SK-N-SH treated with all-trans-retinoic acid at 6 μM for 48 hours (cell line): ENCODE data around the gene TUBA1C.

Source experiments
- ATAC-seq: fragments of 200-7000 bp; cut with Tn5 transposase; 3 replicates; pipeline ENCODE4 v1.9.1; 2020; ENCODE audit warnings: mild to moderate bottlenecking, moderate library complexity
- BACH2 ChIP-seq: fragments of 250-450 bp; sonication (Bioruptor Pico); IDR thresholded peaks from 2 replicates; pipeline ENCODE4 v1.9.0; 2021; ENCODE audit warnings: mild to moderate bottlenecking, borderline replicate concordance
- CREB5 ChIP-seq: fragments of 250-450 bp; sonication (Bioruptor Pico); IDR thresholded peaks from 2 replicates; pipeline ENCODE4 v1.5.1; 2020; ENCODE audit warnings: low read depth, mild to moderate bottlenecking, moderate library complexity
- ESRRG ChIP-seq: fragments of 250-450 bp; sonication (Bioruptor Pico); IDR thresholded peaks from 2 replicates; pipeline ENCODE4 v1.6.1; 2021; ENCODE audit warnings: mild to moderate bottlenecking
- GLIS3 ChIP-seq: fragments of 250-450 bp; sonication (Bioruptor Pico); IDR thresholded peaks from 2 replicates; pipeline ENCODE4 v1.5.0; 2020; ENCODE audit warnings: mild to moderate bottlenecking, moderate library complexity
- ISL1 ChIP-seq: fragments of 250-450 bp; sonication (Bioruptor Pico); IDR thresholded peaks from 2 replicates; pipeline ENCODE4 v2.1.2; 2022; ENCODE audit warnings: mild to moderate bottlenecking, moderate library complexity
- OSR1 ChIP-seq: fragments of 250-450 bp; sonication (Bioruptor Pico); IDR thresholded peaks from 2 replicates; pipeline ENCODE4 v1.8.0; 2022; ENCODE audit warnings: moderate library complexity, mild to moderate bottlenecking, inconsistent platforms
- PATZ1 ChIP-seq: fragments of 250-450 bp; sonication (Bioruptor Pico); IDR thresholded peaks from 2 replicates; pipeline ENCODE4 v1.8.0; 2020; ENCODE audit warnings: mild to moderate bottlenecking, moderate library complexity, borderline replicate concordance
- POU6F1 ChIP-seq: fragments of 250-450 bp; sonication (Bioruptor Pico); IDR thresholded peaks from 2 replicates; pipeline ENCODE4 v1.8.0; 2021; ENCODE audit warnings: low read depth, mild to moderate bottlenecking, moderate library complexity, borderline replicate concordance
- PPARA ChIP-seq: fragments of 250-450 bp; sonication (Bioruptor Pico); IDR thresholded peaks from 2 replicates; pipeline ENCODE4 v1.5.0; 2020; ENCODE audit warnings: mild to moderate bottlenecking, borderline replicate concordance
- RARB ChIP-seq: fragments of 250-450 bp; sonication (Bioruptor Pico); IDR thresholded peaks from 2 replicates; pipeline ENCODE4 v1.8.0; 2021; ENCODE audit warnings: mild to moderate bottlenecking, moderate library complexity
- SNAI2 ChIP-seq: fragments of 250-450 bp; sonication (Bioruptor Pico); IDR thresholded peaks from 2 replicates; pipeline ENCODE4 v1.5.0; 2020; ENCODE audit warnings: mild to moderate bottlenecking, moderate library complexity
- TCF4 ChIP-seq: fragments of 250-450 bp; sonication (Bioruptor Pico); IDR thresholded peaks from 2 replicates; pipeline ENCODE4 v1.8.0; 2021; ENCODE audit warnings: mild to moderate bottlenecking, moderate library complexity, borderline replicate concordance
- TOX ChIP-seq: fragments of 250-450 bp; sonication (Bioruptor Pico); IDR thresholded peaks from 2 replicates; pipeline ENCODE4 v1.8.0; 2021; ENCODE audit warnings: mild to moderate bottlenecking, moderate library complexity, borderline replicate concordance
- TSHZ2 ChIP-seq: fragments of 250-450 bp; sonication (Bioruptor Pico); IDR thresholded peaks from 2 replicates; pipeline ENCODE4 v1.5.0; 2020; ENCODE audit warnings: mild to moderate bottlenecking, moderate library complexity
- ZC3H10 ChIP-seq: fragments of 250-450 bp; sonication (Bioruptor Pico); IDR thresholded peaks from 2 replicates; pipeline ENCODE4 v1.5.1; 2021; ENCODE audit warnings: mild to moderate bottlenecking, moderate library complexity
- ZFP3 ChIP-seq: fragments of 250-450 bp; sonication (Bioruptor Pico); IDR thresholded peaks from 2 replicates; pipeline ENCODE4 v1.5.0; 2020; ENCODE audit warnings: mild to moderate bottlenecking, moderate library complexity
- ZFP30 ChIP-seq: fragments of 450-650 bp; formaldehyde crosslinking; IDR thresholded peaks from 2 replicates; pipeline ENCODE4 v1.5.0; 2022; ENCODE audit warnings: mild to moderate bottlenecking, moderate library complexity
- ZNF565 ChIP-seq: fragments of 450-650 bp; formaldehyde crosslinking; conservative IDR thresholded peaks from 2 replicates; pipeline ENCODE4 v1.5.0; 2020; ENCODE audit warnings: low read depth, mild to moderate bottlenecking, moderate library complexity
- ZNF70 ChIP-seq: fragments of 450-650 bp; formaldehyde crosslinking; IDR thresholded peaks from 2 replicates; pipeline ENCODE4 v1.5.0; 2020; ENCODE audit warnings: mild to moderate bottlenecking, moderate library complexity
- ZNF8 ChIP-seq: fragments of 450-650 bp; formaldehyde crosslinking; IDR thresholded peaks from 2 replicates; pipeline ENCODE4 v1.5.0; 2020; ENCODE audit warnings: mild to moderate bottlenecking, moderate library complexity

The TUBA1C gene

GRCh38 chr12:49295082-49295936 is 30.4 kb downstream of the TUBA1C start, which contains the start of gene PRPH:
PRPH (plus strand) TSS chr12:49295147; CDS start chr12:49295201, 54 bp downstream.
- TF ChIP-seq PPARA (CRISPR knock-in tag) (no peak), CREB5 (CRISPR knock-in tag) (no peak), ZNF70 (no peak), OSR1 (CRISPR knock-in tag) (no peak), ZFP3 (no peak), SNAI2 (CRISPR knock-in tag) (no peak), PATZ1 (CRISPR knock-in tag) (no peak), ESRRG (CRISPR knock-in tag) (no peak)
- no peak for ATAC-seq

GRCh38 chr12:49296034-49296835 is 31.4 kb downstream of the TUBA1C start:
- ATAC-seq: no peak
- no peak for TF ChIP-seq TSHZ2 (CRISPR knock-in tag)
- TF ChIP-seq ISL1 (CRISPR knock-in tag): no peak
- TF ChIP-seq ZNF8 (CRISPR knock-in tag): no peak
- TF ChIP-seq BACH2 (CRISPR knock-in tag): no peak
- TF ChIP-seq ZFP30 (CRISPR knock-in tag): no peak
- no peak for TF ChIP-seq RARB
- no peak for TF ChIP-seq POU6F1
- TF ChIP-seq ZNF70: no peak
- no peak for TF ChIP-seq GLIS3 (CRISPR knock-in tag)
- TF ChIP-seq, all 23 proteins: peak for 0

- ATAC-seq: no peak
- TF ChIP-seq PPARA (CRISPR knock-in tag): no peak
- TF ChIP-seq SNAI2 (CRISPR knock-in tag): no peak
- TF ChIP-seq TOX (CRISPR knock-in tag): no peak
Observed at GRCh38 chr12:49296836-49297694, 32.2 kb downstream of the TUBA1C start.

- no peak for ATAC-seq
- TF ChIP-seq BACH2 (CRISPR knock-in tag): no peak
- no peak for TF ChIP-seq OSR1 (CRISPR knock-in tag)
- no peak for TF ChIP-seq POU6F1
- no peak for TF ChIP-seq ZFP3
- no peak for TF ChIP-seq GLIS3 (CRISPR knock-in tag)
- no peak for TF ChIP-seq ZNF565 (CRISPR knock-in tag)
- TF ChIP-seq ISL1 (CRISPR knock-in tag): no peak
- no peak for TF ChIP-seq ZC3H10 (CRISPR knock-in tag)
- TF ChIP-seq PATZ1 (CRISPR knock-in tag): no peak
- TF ChIP-seq TCF4 (CRISPR knock-in tag): no peak
- TF ChIP-seq ZFP30 (CRISPR knock-in tag): no peak
Observed at GRCh38 chr12:49297695-49298060, 32.8 kb downstream of the TUBA1C start.
